Measurements from ENCODE around the gene UBE2G2. TPM values are rescaled to one million over a fixed set of nuclear protein-coding genes. Genes with fewer than 3 reads are reported as not detected.

The UBE2G2 gene
- total RNA-seq, 4 donors from 2014 or later, result 38.4 to 75.1 (median 67.4) TPM

- Histone ChIP-seq H3K4me3 (no peak overlapping the region), H3K36me3 (no peaks in the 10 kb centered on the region), H3K4me1 (peaks cover 0 to 9% of the 10 kb centered on the region in 2 donors), H3K27me3 (no peaks in the 10 kb centered on the region), H3K9me3 (no peaks in the 10 kb centered on the region), H3K27ac (no peak overlapping the region)
- intact Hi-C loops (cut with DNase I; ENCODE audit: low total_unique reads), result no loop called here
- no peak for DNase-seq
- TF ChIP-seq POLR2A (IDR thresholded peaks at IDR 0.05), result no peak
- TF ChIP-seq, protein P1, sequence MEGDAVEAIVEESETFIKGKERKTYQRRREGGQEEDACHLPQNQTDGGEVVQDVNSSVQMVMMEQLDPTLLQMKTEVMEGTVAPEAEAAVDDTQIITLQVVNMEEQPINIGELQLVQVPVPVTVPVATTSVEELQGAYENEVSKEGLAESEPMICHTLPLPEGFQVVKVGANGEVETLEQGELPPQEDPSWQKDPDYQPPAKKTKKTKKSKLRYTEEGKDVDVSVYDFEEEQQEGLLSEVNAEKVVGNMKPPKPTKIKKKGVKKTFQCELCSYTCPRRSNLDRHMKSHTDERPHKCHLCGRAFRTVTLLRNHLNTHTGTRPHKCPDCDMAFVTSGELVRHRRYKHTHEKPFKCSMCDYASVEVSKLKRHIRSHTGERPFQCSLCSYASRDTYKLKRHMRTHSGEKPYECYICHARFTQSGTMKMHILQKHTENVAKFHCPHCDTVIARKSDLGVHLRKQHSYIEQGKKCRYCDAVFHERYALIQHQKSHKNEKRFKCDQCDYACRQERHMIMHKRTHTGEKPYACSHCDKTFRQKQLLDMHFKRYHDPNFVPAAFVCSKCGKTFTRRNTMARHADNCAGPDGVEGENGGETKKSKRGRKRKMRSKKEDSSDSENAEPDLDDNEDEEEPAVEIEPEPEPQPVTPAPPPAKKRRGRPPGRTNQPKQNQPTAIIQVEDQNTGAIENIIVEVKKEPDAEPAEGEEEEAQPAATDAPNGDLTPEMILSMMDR (IDR thresholded peaks at IDR 0.05), result no peak
Observed at GRCh38 chr21:44778094-44778493, 23.5 kb downstream of the UBE2G2 start.

DNA sequence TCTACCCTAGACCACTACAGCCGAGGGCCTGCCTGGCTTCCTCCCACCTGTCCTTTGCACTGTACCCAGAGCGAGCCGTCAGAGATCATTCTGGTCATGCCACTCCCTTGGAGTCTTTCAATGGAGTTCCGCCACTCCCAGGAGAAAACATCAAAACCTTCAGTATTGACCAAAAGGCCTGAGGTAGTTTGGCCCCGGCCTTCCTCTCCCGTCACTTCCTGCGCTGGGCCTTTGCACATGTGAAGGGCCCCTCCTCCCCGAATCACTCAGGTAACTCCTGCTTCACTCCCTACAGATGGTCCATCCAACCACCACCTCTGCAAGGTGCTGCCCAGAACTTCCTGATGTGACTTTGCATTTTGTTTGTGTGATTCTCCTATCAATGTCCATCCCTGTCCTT, 26.6 kb downstream of the UBE2G2 start:
- Histone ChIP-seq H3K27me3 (no peaks in the 10 kb centered on the region), H3K36me3 (no peaks in the 10 kb centered on the region), H3K9me3 (no peaks in the 10 kb centered on the region), H3K4me1 (peaks cover 0 to 5% of the 10 kb centered on the region in 2 donors), H3K4me3 (no peak overlapping the region), H3K27ac (no peak overlapping the region)
- DNase-seq, result no peak
- TF ChIP-seq, protein P1 (IDR thresholded peaks at IDR 0.05), result no peak
- TF ChIP-seq POLR2A (IDR thresholded peaks at IDR 0.05), result no peak
- intact Hi-C loops (cut with DNase I; ENCODE audit: low total_unique reads), result no loop called here

DNA sequence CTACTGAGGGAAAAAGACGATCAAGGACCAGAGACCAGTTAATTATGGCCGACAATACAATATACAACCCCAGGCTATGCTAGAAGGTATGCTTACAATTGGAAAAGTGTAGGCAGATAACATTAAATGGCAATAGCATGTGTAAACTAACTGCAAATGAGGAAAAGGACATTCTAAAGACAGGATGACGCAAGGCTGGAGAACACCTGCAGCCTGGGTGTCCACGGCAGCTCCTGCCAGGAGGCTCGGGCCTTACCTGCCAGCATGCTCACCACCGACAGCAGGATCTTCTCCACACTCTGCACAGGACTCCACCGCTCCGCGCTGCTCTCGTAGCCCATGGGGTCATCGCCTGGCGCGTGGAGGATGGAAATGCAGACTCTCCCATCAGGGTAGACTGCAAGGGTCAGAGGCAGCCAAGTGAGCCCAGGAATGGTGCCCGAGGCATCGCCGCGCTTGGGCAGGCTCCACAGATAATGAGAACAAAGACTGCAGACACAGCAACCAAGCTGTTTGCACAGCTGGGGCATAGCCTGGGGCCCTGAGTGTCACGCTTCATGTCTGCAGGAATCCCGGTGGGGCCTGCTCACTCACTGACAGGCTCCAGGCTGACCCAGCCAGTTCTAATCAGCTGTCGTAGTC, 28.2 kb downstream of the UBE2G2 start:
- DNase-seq, result no peak
- Histone ChIP-seq H3K9me3 (no peaks in the 10 kb centered on the region), H3K27ac (no peak overlapping the region), H3K4me3 (no peak overlapping the region), H3K4me1 (no peaks in the 10 kb centered on the region), H3K36me3 (no peaks in the 10 kb centered on the region), H3K27me3 (no peaks in the 10 kb centered on the region)
- intact Hi-C loops (cut with DNase I; ENCODE audit: low total_unique reads), result no loop called here
- TF ChIP-seq, protein P1 (IDR thresholded peaks at IDR 0.05), result no peak
- no peak for TF ChIP-seq POLR2A (IDR thresholded peaks at IDR 0.05)

DNA sequence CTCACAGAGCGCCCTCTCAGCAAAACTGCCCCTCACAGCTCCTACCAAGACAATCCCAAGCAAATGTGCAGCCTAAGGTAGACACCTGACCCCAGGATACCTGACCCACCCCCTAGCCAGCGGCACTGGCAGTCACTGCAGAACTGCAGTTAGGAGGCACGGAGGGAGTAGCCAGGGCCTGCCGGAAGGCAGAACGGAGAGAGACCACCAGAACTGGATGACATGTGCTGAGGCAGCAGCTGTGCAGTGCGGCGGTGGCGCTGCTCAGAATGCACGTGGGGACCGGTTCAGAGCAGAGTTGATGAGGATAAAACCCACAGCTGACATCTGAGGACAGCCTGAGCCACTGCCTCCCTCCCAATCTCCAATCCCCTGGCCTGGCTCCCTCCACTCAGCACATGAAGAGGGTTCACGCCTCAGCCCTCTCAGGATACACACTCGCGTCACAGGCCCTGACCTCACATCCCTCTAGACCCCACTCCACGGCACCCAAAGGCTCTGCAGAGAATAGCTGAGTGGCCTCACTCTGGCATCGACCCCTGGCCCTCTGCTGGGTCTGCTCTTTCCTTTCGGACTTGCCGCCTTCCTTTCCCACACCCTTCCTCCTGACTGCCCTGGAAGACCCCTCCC, 29.6 kb downstream of the UBE2G2 start:
- TF ChIP-seq POLR2A (IDR thresholded peaks at IDR 0.05), result no peak
- TF ChIP-seq, protein P1 (IDR thresholded peaks at IDR 0.05), result no peak
- intact Hi-C loops (cut with DNase I; ENCODE audit: low total_unique reads), result no loop called here
- Histone ChIP-seq H3K27ac (no peak overlapping the region), H3K4me3 (no peak overlapping the region), H3K27me3 (no peaks in the 10 kb centered on the region), H3K36me3 (no peaks in the 10 kb centered on the region), H3K9me3 (no peaks in the 10 kb centered on the region), H3K4me1 (no peaks in the 10 kb centered on the region)
- DNase-seq, result no peak
